Daoy (cell line): Measurements from ENCODE around the gene ABCC12. TPM values are rescaled to one million over a fixed set of nuclear protein-coding genes. Genes with fewer than 3 reads are reported as not detected.

Source experiments
- DNase-seq: peaks from one replicate; pipeline ENCODE4 v3.0.0-alpha.2; 2015; ENCODE audit warnings: low read depth
- total RNA-seq: library from RNA; depleted of rRNA; stranded (reverse); fragments of >200 nt; shearing (Covaris generic); gene quantifications from 2 replicates; pipeline ENCODE4 v1.2.3, GENCODE V29; 2014

ABCC12 gene
- total RNA-seq, 1 experiment from 2014 or later = not detected

DNA sequence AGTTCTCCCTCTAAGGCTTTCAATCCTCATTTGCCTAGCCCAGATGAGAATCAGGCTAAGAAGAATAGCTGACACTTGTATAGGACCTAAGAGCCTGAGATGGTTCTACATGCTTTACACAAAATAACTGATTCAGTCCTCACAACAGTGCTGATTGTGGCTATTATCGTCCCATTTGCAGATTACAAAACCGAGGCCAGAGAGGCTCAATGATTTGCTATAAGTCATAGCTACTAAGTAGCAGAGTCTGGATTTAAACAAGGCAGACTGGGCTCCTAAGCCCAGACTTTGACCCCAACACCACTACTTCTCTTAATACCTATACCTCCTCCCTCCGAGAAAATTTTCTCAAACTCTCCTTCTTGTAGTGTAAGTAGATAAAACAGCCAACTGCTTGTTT is 23.1 kb downstream of the ABCC12 start:
- DNase-seq = no peak

DNA sequence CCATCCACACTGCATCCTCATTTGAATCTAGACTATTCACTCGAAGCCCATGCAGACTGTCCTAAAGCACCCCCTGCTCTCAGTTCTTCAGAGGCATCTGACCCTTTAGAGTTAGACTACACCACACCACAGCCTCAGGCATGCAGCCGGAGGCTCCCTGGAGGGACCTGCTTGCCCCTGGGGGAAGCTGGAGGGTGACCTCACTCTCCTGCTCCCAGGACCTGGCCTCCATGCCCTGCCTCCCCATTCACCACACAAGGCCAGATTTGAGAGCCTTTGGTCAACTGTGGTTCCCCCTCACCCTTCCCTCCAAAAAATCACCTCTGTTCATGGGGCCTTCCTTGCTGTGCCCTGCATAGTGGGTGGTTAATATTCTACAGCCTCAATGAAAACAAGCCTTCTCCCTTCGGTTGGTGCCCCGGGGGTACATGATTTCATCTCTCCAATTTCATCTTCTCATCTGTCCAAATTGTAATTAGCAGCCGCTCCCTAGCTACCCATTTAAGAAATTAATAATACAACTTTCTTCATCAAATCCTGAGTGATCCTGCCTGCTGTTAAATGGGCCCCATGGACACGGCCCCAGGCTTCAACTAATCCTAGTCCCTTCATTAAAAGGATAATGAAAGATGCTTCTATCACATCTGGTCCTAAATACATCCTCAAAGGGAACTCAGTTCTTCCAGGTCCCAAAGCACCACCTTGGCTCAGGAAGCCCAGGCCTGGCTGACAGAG is 24.4 kb downstream of the ABCC12 start:
- DNase-seq = no peak

DNA sequence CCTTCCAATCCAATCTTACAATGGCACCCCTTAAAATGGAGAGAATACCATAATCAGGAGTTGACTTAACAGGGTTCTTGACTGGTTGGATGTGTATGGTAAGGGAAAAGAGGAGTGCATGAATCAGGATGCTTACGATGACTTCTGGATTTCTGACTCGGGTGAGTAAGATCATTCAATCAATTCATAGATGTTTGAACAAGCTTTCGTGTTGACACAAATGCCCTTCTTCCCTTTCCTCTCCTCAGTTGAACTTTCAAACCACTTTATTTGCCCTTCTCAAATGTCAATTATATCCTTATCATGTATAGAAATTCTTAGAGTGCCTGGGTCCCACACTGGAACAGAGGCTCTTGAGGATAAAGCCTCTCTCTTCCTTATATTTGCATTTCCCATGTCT is 25.9 kb downstream of the ABCC12 start:
- DNase-seq = no peak

DNA sequence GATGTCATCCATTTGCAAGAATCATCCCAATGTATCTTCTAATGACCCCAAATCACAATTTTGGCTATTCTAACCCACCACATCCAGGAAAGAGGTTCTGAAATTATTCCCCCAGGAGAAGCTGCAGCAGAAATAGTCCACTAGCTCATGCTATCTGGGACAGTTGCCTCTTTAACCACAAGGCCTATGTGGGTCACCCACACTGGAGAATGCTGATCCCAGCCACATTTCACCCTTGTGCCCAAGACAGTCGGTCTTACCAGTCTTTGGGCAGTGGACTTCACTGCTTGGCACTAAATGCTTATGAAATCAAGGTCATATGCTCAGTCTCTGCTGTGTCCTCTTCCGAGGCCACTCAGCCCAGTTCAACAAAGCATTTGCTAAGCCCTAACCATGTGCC is 27.0 kb downstream of the ABCC12 start:
- no peak for DNase-seq

DNA sequence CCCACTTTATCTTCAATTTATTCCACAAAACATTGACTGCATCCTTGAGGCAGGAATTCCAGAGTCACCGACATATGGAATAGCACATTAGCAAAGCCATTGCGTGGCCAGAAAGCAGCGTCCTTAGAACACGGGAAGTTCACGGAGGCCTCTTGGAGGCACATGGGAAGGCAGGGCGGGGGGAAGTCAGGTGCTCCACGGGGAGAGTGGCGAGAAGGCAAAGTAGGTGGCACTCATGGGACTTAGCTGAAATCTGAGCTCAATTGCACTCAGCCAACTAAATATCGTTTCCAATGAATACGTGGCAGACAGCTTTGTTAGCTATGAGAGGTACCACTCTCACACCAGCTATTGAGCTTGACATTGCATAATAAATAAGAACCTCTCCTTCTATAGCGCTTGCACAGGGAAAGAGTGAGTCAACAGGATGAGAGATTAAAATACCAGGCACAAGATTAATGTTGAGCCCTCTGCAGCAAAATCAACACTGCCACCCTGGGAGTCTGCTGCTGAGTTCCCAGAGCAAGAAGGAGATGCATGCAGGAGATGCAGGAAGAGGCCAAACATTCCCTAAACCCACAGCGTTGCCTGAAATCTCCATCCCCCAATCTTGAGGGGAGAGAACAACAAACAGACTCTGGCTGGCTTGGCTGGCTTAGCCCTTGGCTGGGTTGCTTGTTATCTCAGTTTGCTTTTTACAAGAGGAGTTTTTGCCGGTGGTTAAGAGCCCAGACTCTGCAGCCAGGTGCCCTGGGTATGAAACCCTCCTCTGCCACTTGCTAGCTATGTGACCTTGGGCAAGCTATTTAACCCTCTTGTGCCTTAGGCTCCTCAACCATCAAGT is 28.8 kb downstream of the ABCC12 start:
- DNase-seq = peak; percentile 96

DNA sequence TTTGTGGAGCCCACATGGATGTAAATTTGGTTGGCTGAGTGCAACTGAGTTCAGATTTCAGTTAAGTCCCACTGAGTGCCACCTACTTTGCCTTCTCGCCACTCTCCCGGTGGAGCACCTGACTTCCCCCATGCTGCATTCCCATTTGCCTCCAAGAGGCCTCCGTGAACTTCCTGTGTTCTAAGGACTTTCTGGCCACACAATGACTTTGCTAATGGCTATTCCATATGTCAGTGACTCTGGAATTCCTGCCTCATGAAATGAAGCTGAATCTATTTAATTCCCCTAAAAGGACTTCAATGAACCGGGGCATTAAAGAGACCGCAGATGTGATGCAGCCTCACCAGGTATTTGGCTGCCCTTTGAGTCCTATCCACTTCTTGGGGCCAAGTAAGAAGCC is 29.9 kb downstream of the ABCC12 start:
- DNase-seq = no peak

DNA sequence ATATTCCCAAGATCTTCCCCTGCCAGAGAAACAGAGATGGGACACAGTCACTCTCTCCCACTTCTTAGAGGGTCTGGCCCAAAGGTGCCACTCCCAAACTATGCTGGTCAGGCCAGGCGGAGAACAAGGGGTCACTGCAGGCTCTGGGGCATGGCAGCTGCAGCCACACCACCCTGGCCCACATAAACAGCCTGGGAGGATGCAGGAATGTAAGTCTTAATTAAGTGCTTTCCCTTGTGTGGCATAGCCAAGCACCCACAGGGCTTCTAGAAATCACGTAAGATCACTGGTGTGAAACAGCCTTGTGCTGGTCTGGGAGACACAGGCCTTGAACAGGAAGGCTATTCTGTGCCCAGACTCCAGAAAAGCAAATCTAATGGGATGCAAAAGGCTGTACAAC is 31.5 kb downstream of the ABCC12 start:
- no peak for DNase-seq

DNA sequence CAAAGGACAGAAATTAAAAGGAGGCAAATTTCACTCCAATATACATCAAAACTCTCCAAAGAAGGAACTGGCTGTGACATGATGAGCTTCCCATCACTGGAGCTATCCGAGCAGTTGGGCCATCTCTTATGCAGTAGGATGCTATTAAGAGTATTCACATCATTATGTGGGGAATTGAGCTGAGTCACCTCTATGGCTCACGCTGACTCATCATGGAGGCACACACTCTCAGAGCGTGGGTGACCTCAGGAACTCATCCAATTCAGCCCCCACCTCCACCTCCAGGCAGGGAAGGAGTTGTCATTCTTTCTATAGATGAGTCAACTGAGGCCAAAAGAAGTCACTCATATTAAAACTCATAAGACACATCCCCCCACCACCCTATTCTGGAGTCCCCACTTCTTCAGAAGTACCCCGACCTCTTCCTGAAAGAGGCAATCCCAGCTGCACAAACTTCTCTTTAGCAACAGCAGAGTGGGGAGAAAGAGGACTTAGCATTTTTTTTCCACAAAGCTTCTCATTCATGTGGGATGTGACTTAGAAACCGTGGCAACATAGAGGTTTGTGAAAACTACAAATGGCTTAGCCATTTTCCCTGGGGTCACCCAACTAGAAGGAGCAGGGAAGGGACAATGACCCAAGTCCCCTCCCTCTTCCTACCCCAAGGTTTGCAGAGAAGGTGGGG is 32.5 kb downstream of the ABCC12 start:
- peak; percentile 97 for DNase-seq

DNA sequence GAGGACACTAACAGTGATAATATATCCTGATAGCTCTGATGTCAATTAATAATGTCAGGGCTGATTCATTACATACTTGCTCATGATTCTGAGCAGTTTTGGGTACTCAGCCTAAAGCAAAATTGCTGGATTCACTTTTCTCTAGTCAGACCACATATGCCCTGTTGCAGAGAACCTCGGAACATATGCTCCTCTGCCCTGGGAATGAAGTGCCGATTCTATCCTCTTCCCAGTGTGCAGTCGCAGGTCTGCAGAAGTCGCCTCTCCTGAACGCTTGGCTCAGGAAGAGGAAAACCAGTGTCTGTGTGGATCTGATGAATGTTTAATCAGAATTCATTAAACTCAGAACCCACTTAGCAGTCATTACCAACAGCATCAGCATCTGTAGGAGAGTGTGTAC is 34.5 kb downstream of the ABCC12 start:
- no peak for DNase-seq

DNA sequence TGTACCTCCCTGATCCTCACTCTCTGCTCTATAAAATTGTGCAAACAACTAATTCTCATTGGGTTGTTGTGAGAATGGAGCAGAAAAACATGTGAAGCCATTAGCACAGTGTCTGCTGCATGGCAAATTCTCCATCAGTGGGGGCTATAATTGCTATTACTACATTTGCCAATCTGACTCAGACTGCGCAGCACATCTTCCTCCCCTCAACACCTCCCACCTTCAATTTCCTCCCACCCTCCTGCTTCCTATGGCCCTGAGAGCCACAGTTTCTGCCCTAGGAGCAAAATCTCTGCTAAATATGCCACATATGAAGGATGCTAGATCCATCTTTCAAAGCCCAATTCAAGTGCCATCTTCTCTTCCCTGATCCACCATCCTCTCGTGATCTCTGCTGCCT is 37.0 kb downstream of the ABCC12 start:
- no peak for DNase-seq

DNA sequence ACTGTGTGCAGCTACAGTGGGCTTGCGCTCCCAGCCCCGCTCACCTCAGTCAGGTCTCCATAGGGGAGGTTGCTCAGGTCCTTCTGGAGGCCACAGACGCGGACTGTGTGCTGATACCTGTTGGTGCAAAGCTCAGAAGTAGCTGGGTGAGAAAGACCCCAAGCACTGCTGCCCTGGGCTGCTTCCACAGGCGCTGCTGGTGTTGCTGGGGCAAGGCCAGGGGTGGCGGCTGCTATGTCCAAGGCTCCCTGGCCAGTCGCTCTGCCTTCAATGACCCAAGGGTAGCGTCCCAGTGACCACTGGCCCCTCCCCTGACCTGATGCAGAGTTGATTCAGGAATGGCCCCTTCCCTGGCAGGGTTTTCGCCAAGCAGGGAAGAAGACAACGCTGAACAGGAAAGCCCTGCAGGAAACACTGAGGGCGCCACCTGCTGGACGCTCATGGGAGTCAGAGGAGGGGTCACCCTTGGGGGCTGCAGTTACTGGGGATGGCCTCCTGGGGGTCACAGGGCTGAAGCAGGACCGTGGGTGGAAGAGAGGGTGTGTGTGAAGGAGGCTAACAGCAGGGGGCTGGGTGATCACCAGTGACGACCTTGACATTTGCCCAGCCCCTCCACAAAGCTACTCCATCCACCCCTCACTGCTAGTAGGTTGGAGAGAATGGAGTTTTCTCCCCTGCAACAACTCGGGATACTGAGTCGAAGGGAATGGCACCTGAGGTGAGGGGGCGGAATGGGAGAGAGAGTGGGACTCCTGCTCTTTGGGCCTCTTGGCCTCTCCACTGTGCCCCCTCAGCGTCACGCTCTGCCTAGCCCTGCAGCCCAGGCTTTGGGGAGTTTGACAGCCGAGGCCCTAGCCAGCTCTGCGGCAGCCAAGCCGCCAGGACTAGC is 38.3 kb downstream of the ABCC12 start:
- DNase-seq = peak; percentile 71

DNA sequence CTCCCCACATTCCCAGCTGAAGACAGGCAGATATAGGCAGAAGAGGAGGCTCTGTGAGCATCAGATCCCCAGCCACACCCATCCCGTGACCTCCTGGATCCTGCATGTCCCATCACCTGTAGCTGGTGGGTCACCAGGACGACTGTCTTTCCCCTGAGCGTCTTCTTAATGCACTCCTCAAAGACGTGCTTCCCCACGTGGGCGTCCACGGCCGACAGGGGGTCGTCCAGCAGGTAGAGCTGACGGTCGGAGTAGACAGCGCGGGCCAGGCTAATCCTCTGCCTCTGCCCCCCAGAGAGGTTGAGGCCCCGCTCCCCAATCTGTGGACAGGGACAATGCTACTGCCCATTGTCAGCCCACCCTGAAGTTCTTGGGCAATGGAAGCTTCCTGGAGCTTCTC is 40.5 kb downstream of the ABCC12 start:
- no peak for DNase-seq

DNA sequence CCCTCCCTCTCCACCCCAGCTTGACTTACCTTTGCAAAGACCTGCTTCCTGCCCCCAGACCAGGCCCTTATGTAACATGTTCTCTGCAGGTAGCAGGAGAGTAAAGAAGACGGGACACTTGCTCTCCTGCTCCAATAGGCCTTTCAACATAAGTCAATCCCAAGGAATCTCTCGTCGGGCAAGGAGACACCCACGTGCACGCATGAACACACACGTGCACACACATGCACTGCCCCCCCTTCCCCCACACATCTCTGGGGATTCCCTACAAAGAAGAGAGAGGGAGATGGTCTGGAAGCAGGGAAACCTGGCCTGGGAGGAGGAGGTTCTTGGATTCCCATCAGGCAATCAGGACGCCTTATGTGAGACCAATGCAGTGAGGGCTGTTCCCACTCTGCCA is 41.4 kb downstream of the ABCC12 start:
- DNase-seq = no peak

DNA sequence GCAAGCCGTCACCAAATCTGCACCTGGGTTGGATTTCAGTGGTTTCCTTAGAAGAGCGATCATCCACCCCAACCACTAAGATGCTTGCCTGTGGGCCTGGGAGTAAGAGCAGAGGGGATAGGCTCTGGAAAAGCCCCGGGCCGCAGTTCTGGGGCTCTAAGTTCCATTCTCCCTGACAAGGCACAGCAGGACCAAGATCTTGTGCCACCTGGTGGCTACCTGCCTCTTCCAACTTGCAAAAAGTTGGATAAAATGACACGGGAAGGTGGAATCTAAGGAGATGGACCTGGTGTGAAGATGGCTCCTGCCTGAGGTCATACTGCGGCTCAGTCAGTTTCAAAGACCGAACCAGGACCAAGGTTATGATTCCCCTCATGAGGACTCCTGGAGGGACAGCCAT is 42.3 kb downstream of the ABCC12 start:
- DNase-seq = no peak

DNA sequence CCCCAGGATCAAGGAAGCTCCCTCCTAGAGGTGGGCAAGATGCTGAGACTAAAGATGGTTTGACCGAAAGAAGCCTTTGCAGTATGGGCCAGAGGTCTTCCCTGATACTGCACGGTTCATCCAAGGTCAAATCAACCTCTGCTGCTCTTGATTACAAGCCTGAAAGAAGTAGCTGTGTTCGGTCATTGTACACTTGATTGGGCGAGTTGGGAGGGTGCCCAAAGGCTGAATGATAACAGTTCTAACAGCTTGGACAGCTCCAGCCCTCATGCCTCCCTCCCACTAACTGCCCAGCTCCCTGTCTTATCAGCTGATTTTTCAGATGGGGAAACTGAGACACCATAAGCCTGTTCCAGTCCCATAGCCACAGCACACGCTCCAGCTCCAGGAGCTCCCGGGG is 42.8 kb downstream of the ABCC12 start:
- DNase-seq = no peak

DNA sequence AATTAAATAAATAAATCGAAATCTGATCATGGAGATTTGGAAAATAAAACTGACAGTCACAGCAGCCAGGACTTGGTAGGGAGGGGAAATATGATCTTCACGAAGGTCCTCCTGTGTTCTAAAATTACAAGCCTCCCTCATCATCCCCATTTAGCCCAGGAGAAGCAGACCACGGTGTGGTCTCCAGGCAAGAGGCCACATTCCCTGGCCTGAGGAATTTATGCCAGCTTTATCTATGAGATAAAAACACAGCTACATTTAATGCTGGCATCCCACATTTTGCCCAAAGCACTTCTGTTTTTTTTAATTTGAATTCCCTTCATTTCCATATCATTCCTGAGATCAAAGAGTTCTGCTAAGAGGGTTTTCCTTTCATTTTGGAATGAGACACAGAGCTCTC is 43.2 kb downstream of the ABCC12 start:
- no peak for DNase-seq

DNA sequence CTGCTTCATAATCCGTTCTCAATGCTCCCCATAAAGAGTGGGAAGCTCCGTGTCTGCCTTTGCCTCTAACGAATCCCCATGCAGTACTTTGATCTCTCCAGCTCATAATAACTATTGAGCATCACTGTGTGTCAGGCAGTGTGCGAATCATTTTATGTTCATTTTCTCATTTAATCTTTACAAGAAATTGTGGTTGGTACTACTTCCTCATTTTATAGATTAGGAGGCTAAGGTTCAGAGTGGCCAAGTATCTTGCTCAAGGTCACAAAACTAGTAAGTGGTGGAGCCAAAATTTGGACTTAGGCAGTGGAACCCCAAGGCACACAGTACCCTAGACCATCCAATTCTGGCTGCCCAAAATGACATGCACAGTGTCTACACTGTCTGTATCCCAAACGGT is 44.8 kb downstream of the ABCC12 start:
- DNase-seq = no peak

DNA sequence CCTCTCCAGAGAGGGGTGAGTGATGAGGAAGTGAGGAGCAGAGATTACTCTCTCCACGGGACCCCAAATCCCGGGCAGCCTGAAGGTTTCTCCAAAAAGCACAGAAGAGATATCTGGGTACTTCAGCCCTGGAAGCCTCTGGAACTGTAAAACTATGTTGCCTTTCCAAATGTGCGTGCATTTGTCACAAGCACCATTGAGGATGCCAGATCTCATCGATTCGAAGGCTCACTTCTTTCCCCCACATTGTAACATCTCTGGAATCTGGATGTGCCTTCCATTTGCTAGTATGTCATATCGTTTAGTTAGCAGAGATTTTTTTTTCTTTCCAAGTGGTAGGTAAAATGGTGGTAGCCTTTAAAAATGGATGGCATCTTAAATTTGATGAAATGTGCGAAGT is 45.8 kb downstream of the ABCC12 start:
- no peak for DNase-seq

DNA sequence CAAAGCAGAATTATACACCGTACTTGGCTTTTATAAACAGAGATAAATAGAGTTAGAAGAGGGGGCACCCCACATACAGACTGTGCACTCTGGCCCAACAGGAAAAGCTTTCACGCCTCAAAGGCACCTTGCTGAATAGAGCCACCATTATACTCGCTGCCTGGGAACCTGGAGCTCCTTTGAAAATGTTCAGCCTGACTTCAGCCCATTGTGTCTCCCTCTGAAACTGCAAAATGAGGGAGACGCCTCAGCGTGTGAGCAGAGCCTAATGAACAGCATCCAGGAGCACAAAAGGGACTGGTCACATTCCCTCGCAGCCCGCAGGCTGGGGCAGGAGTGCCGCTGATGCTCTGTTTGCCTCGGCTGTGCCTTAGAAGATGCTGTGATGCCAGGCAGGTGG is 46.3 kb downstream of the ABCC12 start:
- no peak for DNase-seq

DNA sequence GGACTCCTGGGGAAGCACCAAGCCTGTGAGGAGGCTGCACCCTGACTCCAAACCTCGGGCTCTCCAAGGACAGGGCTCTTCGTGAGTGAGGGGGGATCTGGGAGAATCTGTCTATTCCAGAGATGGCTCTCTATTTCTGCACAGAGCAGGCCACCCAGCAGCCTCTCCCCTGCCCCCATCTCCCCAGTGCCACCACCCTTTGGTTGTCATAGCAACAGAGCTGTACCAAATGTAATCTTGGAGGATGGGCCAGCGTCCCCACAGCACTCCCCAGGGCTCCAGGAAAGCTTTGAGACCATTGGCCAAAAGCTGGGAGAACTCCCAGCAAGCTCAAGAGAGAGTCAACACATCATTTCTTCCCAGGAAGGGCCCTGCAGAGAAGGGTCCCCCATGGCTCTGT is 49.3 kb downstream of the ABCC12 start:
- no peak for DNase-seq
